ENCODE data around the gene SUPT3H. TPM values are rescaled to one million over a fixed set of nuclear protein-coding genes. Genes with fewer than 3 reads are reported as not detected.

The SUPT3H gene
- total and polyA plus RNA-seq, 2 of the 8 experiments (the other 6 are each of a cell fraction or from before 2014, with no cell fraction given), result 18.8 to 23.0 TPM

GRCh38 chr6:44980841-44981240 is 396.9 kb downstream of the SUPT3H start (continued):
- TF ChIP-seq CHD7 (IDR thresholded peaks at IDR 0.05; ENCODE audit: insufficient replicate concordance, low read length) (no peak), CHD1 (IDR thresholded peaks at IDR 0.05; ENCODE audit: low read depth, low read length) (no peak), POU5F1 (IDR thresholded peaks at IDR 0.05; ENCODE audit: low read depth, low read length) (no peak), RXRA (IDR thresholded peaks at IDR 0.05; ENCODE audit: insufficient read depth, low read depth, low read length) (no peak), SP1 (IDR thresholded peaks at IDR 0.05; ENCODE audit: low read depth, low read length) (no peak), EGR1 (IDR thresholded peaks at IDR 0.05; ENCODE audit: borderline replicate concordance, low read depth, low read length) (no peak), SIRT6 (IDR thresholded peaks at IDR 0.05; ENCODE audit: low read length) (no peak), JUND (IDR thresholded peaks at IDR 0.05; ENCODE audit: low read length) (no peak), RAD21 (IDR thresholded peaks at IDR 0.05 in 1 of 2, conservative IDR thresholded peaks at IDR 0.05 in 1 of 2; ENCODE audit: low read depth in 2 of 2, low read length in 2 of 2) (no peak), POLR2AphosphoS5 (IDR thresholded peaks at IDR 0.05; ENCODE audit: low read depth, low read length) (no peak), ATF2 (IDR thresholded peaks at IDR 0.05; ENCODE audit: low read length) (no peak)
